Endothelial cell of umbilical vein (primary cell): ENCODE data around the gene GTF3C6. TPM values are rescaled to one million over a fixed set of nuclear protein-coding genes. Genes with fewer than 3 reads are reported as not detected.

ENCODE experiments used
- BruUV-seq: library from RNA; stranded (reverse); fragments of 400-500 nt; replicated peaks from 2 replicates; lab custom pipeline; 2021; lab: Mats Ljungman, UMichigan
- CTCF ChIA-PET: fragments of 300-600, 350-600 bp; sonication (Branson Sonifier 250); formaldehyde crosslinking; loops from one replicate; lab custom pipeline; 2021; ENCODE audit warnings: antibody characterized with exemption, inconsistent platforms; lab: Charles Lee
- POLR2A ChIA-PET: fragments of 300-600, 350-600 bp; sonication (Branson Sonifier 250); formaldehyde crosslinking; loops from one replicate; lab custom pipeline; 2021; ENCODE audit warnings: antibody characterized with exemption, inconsistent platforms; lab: Charles Lee
- DNase-seq: peaks from one replicate; pipeline ENCODE4 v3.0.0-alpha.2; 2011; ENCODE audit warnings: low read depth, low spot score
- FAIRE-seq: peaks from 2 replicates; lab custom pipeline; 2011; peaks lifted over from hg19 to GRCh38; lab: Jason Lieb, UNC
- H2AFZ ChIP-seq: 2 replicates; pipeline ENCODE4 v1.6.0; 2012; ENCODE audit warnings: low read depth, low read length, control low read depth, inconsistent platforms
- H3K27ac ChIP-seq: 2 replicates; pipeline ENCODE4 v1.5.1; 2011; ENCODE audit warnings: low read depth, mild to moderate bottlenecking, control low read depth, low read length, moderate library complexity; ENCODE audit not compliant: insufficient read depth
- H3K27me3 ChIP-seq, 2 experiments: 2 replicates each; pipeline versions ENCODE4 v1.6.0 to v1.6.1; 2011; ENCODE audit warnings: low read length in 2 of 2, mixed read lengths in 1 of 2; ENCODE audit not compliant: control insufficient read depth in 2 of 2, insufficient read depth in 2 of 2
- H3K36me3 ChIP-seq, 2 experiments: 2 replicates in 1 of 2; 3 replicates in 1 of 2; pipeline ENCODE4 v1.5.1; 2011; ENCODE audit warnings: low read length in 2 of 2, mild to moderate bottlenecking in 1 of 2, moderate library complexity in 1 of 2; ENCODE audit not compliant: control insufficient read depth in 2 of 2, insufficient read depth in 2 of 2; ENCODE audit errors: extremely low read depth in 1 of 2
- H3K4me1 ChIP-seq: 3 replicates; pipeline ENCODE4 v1.5.1; 2011; ENCODE audit warnings: mild to moderate bottlenecking, low read length; ENCODE audit not compliant: control insufficient read depth, insufficient read depth; ENCODE audit errors: extremely low read depth
- H3K4me2 ChIP-seq: 2 replicates; pipeline ENCODE4 v1.6.1; 2011; ENCODE audit warnings: low read length, control low read depth, mixed read lengths; ENCODE audit not compliant: insufficient read depth
- H3K4me3 ChIP-seq, 3 experiments: fragments of 200-600 bp in 1 of 3; sonication (generic), shearing (Covaris generic) in 1 of 3; replicated peaks in 1 of 3; 2 replicates each; pipeline ENCODE4 v1.5.1; 2011 to 2016; ENCODE audit warnings: control low read depth in 3 of 3, low read length in 3 of 3, mild to moderate bottlenecking in 2 of 3, inconsistent platforms in 1 of 3, low read depth in 1 of 3, moderate library complexity in 1 of 3; ENCODE audit not compliant: insufficient read depth in 1 of 3
- H3K79me2 ChIP-seq: 2 replicates; pipeline ENCODE4 v1.6.0; 2012; ENCODE audit warnings: low read length, inconsistent platforms; ENCODE audit not compliant: control insufficient read depth, insufficient read depth
- H3K9ac ChIP-seq: replicated peaks from 2 replicates; pipeline ENCODE3; 2011; ENCODE audit warnings: low read length, control low read depth; ENCODE audit not compliant: insufficient read depth; ENCODE audit errors: extremely low read depth
- H3K9me1 ChIP-seq: replicated peaks from 3 replicates; pipeline ENCODE4 v1.6.0; 2011; ENCODE audit warnings: mild to moderate bottlenecking, low read length; ENCODE audit not compliant: control insufficient read depth, insufficient read depth; ENCODE audit errors: extremely low read depth
- H3K9me3 ChIP-seq: replicated peaks from 2 replicates; pipeline ENCODE4 v1.5.1; 2012; ENCODE audit warnings: low read length, inconsistent platforms; ENCODE audit not compliant: control insufficient read depth, insufficient read depth
- H4K20me1 ChIP-seq: replicated peaks from 2 replicates; pipeline ENCODE3; 2011; ENCODE audit warnings: mild to moderate bottlenecking, low read length; ENCODE audit not compliant: control insufficient read depth, insufficient read depth; ENCODE audit errors: extremely low read depth
- EZH2 ChIP-seq: IDR thresholded peaks from 2 replicates; pipeline ENCODE4 v1.6.1; 2012; ENCODE audit warnings: borderline replicate concordance, low read depth, mild to moderate bottlenecking, moderate library complexity, low read length, inconsistent platforms; ENCODE audit not compliant: severe bottlenecking
- FOS ChIP-seq: IDR thresholded peaks from 2 replicates; pipeline ENCODE4 v1.6.1; 2011; ENCODE audit warnings: mild to moderate bottlenecking, low read length, moderate library complexity, borderline replicate concordance; ENCODE audit not compliant: insufficient read depth
- GATA2 ChIP-seq: IDR thresholded peaks from 2 replicates; pipeline ENCODE4 v1.7.0; 2011; ENCODE audit warnings: low read depth, mild to moderate bottlenecking, moderate library complexity, mixed read lengths, low read length; ENCODE audit not compliant: insufficient read length, insufficient read depth
- JUN ChIP-seq: IDR thresholded peaks from 2 replicates; pipeline ENCODE4 v1.6.1; 2011; ENCODE audit warnings: borderline replicate concordance, low read depth; ENCODE audit not compliant: insufficient read length, insufficient read depth
- MYC ChIP-seq: IDR thresholded peaks from one replicate; pipeline ENCODE4 v1.6.1; 2011; ENCODE audit warnings: mild to moderate bottlenecking, low read depth, low read length
- POLR2A ChIP-seq: IDR thresholded peaks from 2 replicates; pipeline ENCODE4 v1.6.1; 2012; ENCODE audit warnings: low read depth, mild to moderate bottlenecking, control low read depth, low read length
- POLR2AphosphoS5 ChIP-seq: IDR thresholded peaks from 2 replicates; pipeline ENCODE4 v1.6.1; 2012; ENCODE audit warnings: low read depth, mild to moderate bottlenecking, control low read depth, low read length, moderate library complexity; ENCODE audit not compliant: insufficient read depth
- dilution Hi-C: fragments of 300-500 bp; cut with MboI; formaldehyde crosslinking; loops from one replicate; pipeline ENCODE4 v1.15.0; 2019; ENCODE audit warnings: low sequenced_read_pairs; ENCODE audit not compliant: extremely low pct_ligation_motif_present
- intact Hi-C: fragments of 100-400 bp; cut with micrococcal nuclease; formaldehyde crosslinking; loops from one replicate; pipeline ENCODE4 v1.10.0; 2022
- polyA plus RNA-seq, 4 experiments: library from polyadenylated mRNA; depleted of rRNA in 3 of 4; stranded (reverse) in 3 of 4; unstranded in 1 of 4; fragments of >200 nt; gene quantifications; 2 replicates each; pipeline versions ENCODE4 v1.2.1 to v1.2.3, GENCODE V29; 2011 to 2012; ENCODE audit warnings: missing spikeins in 1 of 4
- total RNA-seq: library from RNA; stranded (reverse); gene quantifications from 2 replicates; pipeline ENCODE4 v1.2.3, GENCODE V29; 2021
- TF ChIP-seq, protein P1 (sequence below), 2 donors: IDR thresholded peaks; 1 replicate in 1 of 2; 2 replicates in 1 of 2; pipeline ENCODE4 v1.5.1; 2011; ENCODE audit warnings: low read length in 2 of 2, mild to moderate bottlenecking in 2 of 2, moderate library complexity in 2 of 2, control low read depth in 1 of 2, inconsistent platforms in 1 of 2, low read depth in 1 of 2; ENCODE audit not compliant: insufficient read depth in 1 of 2; ENCODE audit errors: extremely low read depth in 1 of 2
- TF ChIP-seq, protein P2 (sequence below): IDR thresholded peaks from 2 replicates; pipeline ENCODE4 v1.6.1; 2011; ENCODE audit not compliant: insufficient read depth, insufficient read length

Gene GTF3C6
- total and polyA plus RNA-seq, 2 donors (not counting 3 experiments of a cell fraction or from before 2014, with no cell fraction given), result 12.1 to 88.1 TPM

GRCh38 chr6:110950440-110950839, 8.1 kb upstream of the GTF3C6 start:
- H3K4me3 ChIP-seq, result no peak overlapping the region
- DNase-seq (no peak), FAIRE-seq (no peak)
- intact Hi-C loops, result loop anchor here (10.0 kb wide), 1 partner anchor 1856 kb away; the partner anchor contains the start of genes CEP57L1 and SESN1
- dilution Hi-C loops, result no loop called here
- H3K9me1 ChIP-seq, result no peaks in the 10 kb centered on the region
- no peak overlapping the region for H3K27ac ChIP-seq
- no TSS peak for BruUV-seq
- H3K79me2 ChIP-seq, result no peaks in the 10 kb centered on the region
- H3K36me3 ChIP-seq, result no peaks in the 10 kb centered on the region
- no peaks in the 10 kb centered on the region for H4K20me1 ChIP-seq
- ChIA-PET POLR2A (interaction anchor here (1.1 kb wide), 1 partner anchor 76 kb away, joined by 3 read pairs; the partner anchor contains the start of gene AMD1), CTCF (interaction anchor here (1.4 to 2.8 kb wide), 3 partner anchors 268 to 432 kb away, joined by 3 to 37 read pairs (median 5); no protein-coding TSS in a partner anchor)
- no peaks in the 10 kb centered on the region for H3K4me1 ChIP-seq
- H3K4me2 ChIP-seq, result no peak overlapping the region
- no peak for TF ChIP-seq GATA2
- no peak for TF ChIP-seq FOS
- TF ChIP-seq JUN, result no peak
- TF ChIP-seq POLR2AphosphoS5, result no peak
- TF ChIP-seq, protein P1, sequence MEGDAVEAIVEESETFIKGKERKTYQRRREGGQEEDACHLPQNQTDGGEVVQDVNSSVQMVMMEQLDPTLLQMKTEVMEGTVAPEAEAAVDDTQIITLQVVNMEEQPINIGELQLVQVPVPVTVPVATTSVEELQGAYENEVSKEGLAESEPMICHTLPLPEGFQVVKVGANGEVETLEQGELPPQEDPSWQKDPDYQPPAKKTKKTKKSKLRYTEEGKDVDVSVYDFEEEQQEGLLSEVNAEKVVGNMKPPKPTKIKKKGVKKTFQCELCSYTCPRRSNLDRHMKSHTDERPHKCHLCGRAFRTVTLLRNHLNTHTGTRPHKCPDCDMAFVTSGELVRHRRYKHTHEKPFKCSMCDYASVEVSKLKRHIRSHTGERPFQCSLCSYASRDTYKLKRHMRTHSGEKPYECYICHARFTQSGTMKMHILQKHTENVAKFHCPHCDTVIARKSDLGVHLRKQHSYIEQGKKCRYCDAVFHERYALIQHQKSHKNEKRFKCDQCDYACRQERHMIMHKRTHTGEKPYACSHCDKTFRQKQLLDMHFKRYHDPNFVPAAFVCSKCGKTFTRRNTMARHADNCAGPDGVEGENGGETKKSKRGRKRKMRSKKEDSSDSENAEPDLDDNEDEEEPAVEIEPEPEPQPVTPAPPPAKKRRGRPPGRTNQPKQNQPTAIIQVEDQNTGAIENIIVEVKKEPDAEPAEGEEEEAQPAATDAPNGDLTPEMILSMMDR (IDR thresholded peaks at IDR 0.05; ENCODE audit: extremely low read depth in 1 of 2, insufficient read depth in 1 of 2, low read depth in 1 of 2, low read length in 2 of 2), result no peak
- TF ChIP-seq EZH2, result no peak
- no peak for TF ChIP-seq POLR2A
- TF ChIP-seq, protein P2, sequence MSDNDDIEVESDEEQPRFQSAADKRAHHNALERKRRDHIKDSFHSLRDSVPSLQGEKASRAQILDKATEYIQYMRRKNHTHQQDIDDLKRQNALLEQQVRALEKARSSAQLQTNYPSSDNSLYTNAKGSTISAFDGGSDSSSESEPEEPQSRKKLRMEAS, result no peak
- TF ChIP-seq MYC, result no peak
- H3K9me3 ChIP-seq, result no peaks in the 10 kb centered on the region
- H3K27me3 ChIP-seq, result peaks cover 0 to 3% of the 10 kb centered on the region in 2 experiments
- H2AFZ ChIP-seq, result no peak overlapping the region
- no peak overlapping the region for H3K9ac ChIP-seq
